ENCODE measurements around the gene ADAM22. TPM values are rescaled to one million over a fixed set of nuclear protein-coding genes. Genes with fewer than 3 reads are reported as not detected.

ADAM22 gene
- polyA plus RNA-seq, 2 of the 4 experiments (the other 2 are of a cell fraction) = 0.53 to 0.59 TPM

DNA sequence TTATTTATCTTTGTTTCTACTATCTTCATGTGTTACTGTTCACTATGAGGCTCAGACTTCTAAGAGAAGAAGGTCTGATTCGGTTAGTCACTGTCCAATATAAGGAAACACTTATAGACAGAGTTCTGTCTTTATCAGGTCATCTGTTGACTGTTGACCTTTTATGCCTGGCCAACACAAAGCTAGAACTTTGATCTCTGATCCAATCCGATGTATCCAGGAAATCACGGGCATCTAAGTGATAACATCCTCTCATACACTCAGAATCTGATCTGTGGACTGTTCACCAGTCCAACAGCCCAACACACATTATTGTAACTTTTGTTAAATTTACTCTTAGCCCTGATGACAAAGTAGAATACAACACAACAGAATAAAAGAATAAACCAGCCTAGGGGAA lies 171.2 kb downstream of the ADAM22 start:
- ATAC-seq (no peak), DNase-seq (ENCODE audit: low read depth in 1 of 2, low spot score in 1 of 2) (no peak), FAIRE-seq (no peak)
- Histone ChIP-seq H3K4me3 (no peak overlapping the region), H3K27ac (no peak overlapping the region), H3K4me2 (no peak overlapping the region), H3K9me3 (no peaks in the 10 kb centered on the region), H3K4me1 (no peaks in the 10 kb centered on the region)
- no peak for TF ChIP-seq ZFP36 (IDR thresholded peaks at IDR 0.05; ENCODE audit: borderline replicate concordance, partially characterized antibody)
- no peak for TF ChIP-seq POLR2A (IDR thresholded peaks at IDR 0.05; ENCODE audit: low read length)
- TF ChIP-seq, protein P1, sequence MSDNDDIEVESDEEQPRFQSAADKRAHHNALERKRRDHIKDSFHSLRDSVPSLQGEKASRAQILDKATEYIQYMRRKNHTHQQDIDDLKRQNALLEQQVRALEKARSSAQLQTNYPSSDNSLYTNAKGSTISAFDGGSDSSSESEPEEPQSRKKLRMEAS (IDR thresholded peaks at IDR 0.05) = no peak
- TF ChIP-seq TP53 (CRISPR knock-in tag; IDR thresholded peaks at IDR 0.05) = no peak
- no peak for TF ChIP-seq SMC3 (IDR thresholded peaks at IDR 0.05)
- TF ChIP-seq REST (IDR thresholded peaks at IDR 0.05) = no peak
- TF ChIP-seq ESRRA (IDR thresholded peaks at IDR 0.05; ENCODE audit: borderline replicate concordance, low read length) = no peak
- TF ChIP-seq, protein P2, sequence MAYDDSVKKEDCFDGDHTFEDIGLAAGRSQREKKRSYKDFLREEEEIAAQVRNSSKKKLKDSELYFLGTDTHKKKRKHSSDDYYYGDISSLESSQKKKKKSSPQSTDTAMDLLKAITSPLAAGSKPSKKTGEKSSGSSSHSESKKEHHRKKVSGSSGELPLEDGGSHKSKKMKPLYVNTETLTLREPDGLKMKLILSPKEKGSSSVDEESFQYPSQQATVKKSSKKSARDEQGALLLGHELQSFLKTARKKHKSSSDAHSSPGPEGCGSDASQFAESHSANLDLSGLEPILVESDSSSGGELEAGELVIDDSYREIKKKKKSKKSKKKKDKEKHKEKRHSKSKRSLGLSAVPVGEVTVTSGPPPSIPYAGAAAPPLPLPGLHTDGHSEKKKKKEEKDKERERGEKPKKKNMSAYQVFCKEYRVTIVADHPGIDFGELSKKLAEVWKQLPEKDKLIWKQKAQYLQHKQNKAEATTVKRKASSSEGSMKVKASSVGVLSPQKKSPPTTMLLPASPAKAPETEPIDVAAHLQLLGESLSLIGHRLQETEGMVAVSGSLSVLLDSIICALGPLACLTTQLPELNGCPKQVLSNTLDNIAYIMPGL (CRISPR knock-in tag; IDR thresholded peaks at IDR 0.05; ENCODE audit: borderline replicate concordance) = no peak
- TF ChIP-seq PHF8 (IDR thresholded peaks at IDR 0.05; ENCODE audit: borderline replicate concordance, low read depth) = no peak
- ChIA-PET CTCF (interaction anchor here (0.6 kb wide), 1 partner anchor 76 kb away, joined by 3 read pairs; no protein-coding TSS in a partner anchor), POLR2A (no interaction called here)
- 32% methylated on average over 3 of the region's 3 CpGs for WGBS (ENCODE audit: missing lambda C conversion rate)

- 63% methylated on average over 4 of the region's 4 CpGs for WGBS (ENCODE audit: missing lambda C conversion rate)
- no peak overlapping the region for H3K4me3 ChIP-seq
- no peaks in the 10 kb centered on the region for H3K9me3 ChIP-seq
- H3K4me2 ChIP-seq = no peak overlapping the region
- DNase-seq (ENCODE audit: low read depth in 1 of 2, low spot score in 1 of 2) = no peak
- TF ChIP-seq NFE2L2 (conservative IDR thresholded peaks at IDR 0.05; ENCODE audit: low read length) = no peak
- no peak for FAIRE-seq
- H3K4me1 ChIP-seq = no peaks in the 10 kb centered on the region
- ATAC-seq = no peak
- no peak overlapping the region for H3K27ac ChIP-seq
- ChIA-PET CTCF (no interaction called here), POLR2A (no interaction called here)
Observed at GRCh38 chr7:88106434-88106833, 172.4 kb downstream of the ADAM22 start.

- Histone ChIP-seq H3K4me2 (no peak overlapping the region), H3K4me3 (no peak overlapping the region), H3K27ac (no peak overlapping the region), H3K4me1 (no peaks in the 10 kb centered on the region), H3K9me3 (no peaks in the 10 kb centered on the region)
- FAIRE-seq = no peak
- 49% methylated on average over 3 of the region's 3 CpGs for WGBS (ENCODE audit: missing lambda C conversion rate)
- no peak for ATAC-seq
- TF ChIP-seq, protein P3, sequence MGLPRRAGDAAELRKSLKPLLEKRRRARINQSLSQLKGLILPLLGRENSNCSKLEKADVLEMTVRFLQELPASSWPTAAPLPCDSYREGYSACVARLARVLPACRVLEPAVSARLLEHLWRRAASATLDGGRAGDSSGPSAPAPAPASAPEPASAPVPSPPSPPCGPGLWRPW (IDR thresholded peaks at IDR 0.05) = no peak
- peak; percentile 85 for TF ChIP-seq MAFK (IDR thresholded peaks at IDR 0.05; ENCODE audit: partially characterized antibody)
- CTCF ChIA-PET = no interaction called here
- POLR2A ChIA-PET = no interaction called here
- no peak for DNase-seq (ENCODE audit: low read depth in 1 of 2, low spot score in 1 of 2)
Observed at GRCh38 chr7:88109612-88110011, 175.6 kb downstream of the ADAM22 start.

- WGBS (ENCODE audit: missing lambda C conversion rate) = 18% methylated on average over 4 of the region's 4 CpGs
- no peaks in the 10 kb centered on the region for H3K4me1 ChIP-seq
- no peaks in the 10 kb centered on the region for H3K9me3 ChIP-seq
- FAIRE-seq (peak; percentile 86), ATAC-seq (peak; percentile 52 to 71; a peak in 4 of 6 replicates), DNase-seq (ENCODE audit: low read depth in 1 of 2, low spot score in 1 of 2) (peak; percentile 39 to 53)
- no peak overlapping the region for H3K4me2 ChIP-seq
- H3K4me3 ChIP-seq = no peak overlapping the region
- CTCF ChIA-PET = interaction anchor here (0.6 to 2.1 kb wide), 9 partner anchors 8 to 607 kb away, joined by 3 to 7 read pairs (median 3); no protein-coding TSS in a partner anchor
- no peak overlapping the region for H3K27ac ChIP-seq
- TF ChIP-seq CTCF (IDR thresholded peaks at IDR 0.05) (peak; percentile 64), FOSL2 (IDR thresholded peaks at IDR 0.05) (no peak; the same call in 1 of the 2 replicates), FOSL2 (CRISPR knock-in tag; IDR thresholded peaks at IDR 0.05) (peak; percentile 68), RAD21 (conservative IDR thresholded peaks at IDR 0.05 in 1 of 2, IDR thresholded peaks at IDR 0.05 in 1 of 2) (peak; percentile 63 to 70), EHF (CRISPR knock-in tag; IDR thresholded peaks at IDR 0.05) (no peak), CBX8 (IDR thresholded peaks at IDR 0.05) (no peak), MAZ (IDR thresholded peaks at IDR 0.05; ENCODE audit: borderline replicate concordance, low read depth, low read length) (no peak), SMC3 (IDR thresholded peaks at IDR 0.05) (peak; percentile 70), BCL3 (IDR thresholded peaks at IDR 0.05) (no peak)
- POLR2A ChIA-PET = interaction anchor here (0.5 kb wide), 1 partner anchor 166 kb away, joined by 4 read pairs; no protein-coding TSS in a partner anchor
Observed at GRCh38 chr7:88111140-88111743, 177.2 kb downstream of the ADAM22 start.

Data from A549 (cell line).